ENCODE data around the gene GLS. TPM values are rescaled to one million over a fixed set of nuclear protein-coding genes. Genes with fewer than 3 reads are reported as not detected.

The GLS gene
- total and polyA plus RNA-seq, 9 of the 15 experiments (the other 6 are each of a cell fraction or from before 2014, with no cell fraction given): 13.7 to 77.5 (median 48.2) TPM

DNA sequence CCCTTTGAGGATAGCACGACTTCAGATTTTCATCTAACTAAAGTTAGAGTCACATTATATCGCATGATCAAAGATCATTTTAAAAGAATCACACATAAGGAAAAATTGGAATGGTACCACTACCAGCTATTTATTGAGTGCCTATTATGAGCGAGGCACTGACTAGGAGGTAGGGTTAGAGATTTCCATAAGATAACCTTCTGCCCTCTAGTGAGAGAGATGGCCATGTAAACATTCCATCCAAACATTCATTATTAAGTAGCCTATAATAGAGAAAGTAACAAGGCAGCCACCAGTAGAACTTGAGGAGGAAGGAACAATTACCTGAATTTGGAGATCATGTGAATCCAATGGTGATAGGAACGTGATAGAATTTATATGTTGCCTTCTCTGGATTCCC lies 25.4 kb upstream of the GLS start:
- no peaks in the 10 kb centered on the region for H3K9me3 ChIP-seq (replicated peaks; ENCODE audit: control insufficient read depth, insufficient read depth, low read depth, low read length)
- no peaks in the 10 kb centered on the region for H3K36me3 ChIP-seq (ENCODE audit: control insufficient read depth, insufficient read depth, low read length)
- BruUV-seq (replicated peaks): no TSS peak
- no peak for DNase-seq (ENCODE audit: extremely low read depth in 1 of 4, low spot score in 3 of 4)
- 3% methylated on average over 4 of the region's 4 CpGs for WGBS (ENCODE audit: insufficient coverage, low coverage, missing lambda C conversion rate)
- no peak overlapping the region for H3K4me2 ChIP-seq (ENCODE audit: insufficient read depth, low read length)
- ATAC-seq: no peak
- ChIA-PET CTCF (ENCODE audit: low intra/inter-chr PET ratio) (no interaction called here), POLR2A (no interaction called here)
- no peak for FAIRE-seq
- no peaks in the 10 kb centered on the region for H3K27me3 ChIP-seq (ENCODE audit: control insufficient read depth in 2 of 2, insufficient read depth in 2 of 2, low read length in 2 of 2)
- no peak overlapping the region for H3K27ac ChIP-seq (ENCODE audit: extremely low read depth, low read depth, low read length)
- in situ Hi-C loops (cut with MboI) (no loop called here), intact Hi-C loops (cut with micrococcal nuclease) (no loop called here)
- no peaks in the 10 kb centered on the region for H3K79me2 ChIP-seq (ENCODE audit: control insufficient read depth, insufficient read depth, low read length)
- H2AFZ ChIP-seq (ENCODE audit: low read depth, low read length): no peak overlapping the region
- H3K4me3 ChIP-seq: no peak overlapping the region
- TF ChIP-seq ZC3H8 (IDR thresholded peaks at IDR 0.05): no peak
- no peak for TF ChIP-seq MECOM (CRISPR knock-in tag; IDR thresholded peaks at IDR 0.05)
- no peak for TF ChIP-seq ZNF695 (CRISPR knock-in tag; IDR thresholded peaks at IDR 0.05)
- TF ChIP-seq ZNF175 (CRISPR knock-in tag; IDR thresholded peaks at IDR 0.05; ENCODE audit: low read depth): no peak
- TF ChIP-seq, protein P1, sequence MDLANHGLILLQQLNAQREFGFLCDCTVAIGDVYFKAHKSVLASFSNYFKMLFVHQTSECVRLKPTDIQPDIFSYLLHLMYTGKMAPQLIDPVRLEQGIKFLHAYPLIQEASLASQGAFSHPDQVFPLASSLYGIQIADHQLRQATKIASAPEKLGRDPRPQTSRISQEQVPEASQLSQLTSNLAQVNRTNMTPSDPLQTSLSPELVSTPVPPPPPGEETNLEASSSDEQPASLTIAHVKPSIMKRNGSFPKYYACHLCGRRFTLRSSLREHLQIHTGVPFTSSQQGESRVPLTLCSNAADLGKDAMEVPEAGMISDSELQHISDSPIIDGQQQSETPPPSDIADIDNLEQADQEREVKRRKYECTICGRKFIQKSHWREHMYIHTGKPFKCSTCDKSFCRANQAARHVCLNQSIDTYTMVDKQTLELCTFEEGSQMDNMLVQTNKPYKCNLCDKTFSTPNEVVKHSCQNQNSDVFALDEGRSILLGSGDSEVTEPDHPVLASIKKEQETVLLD (IDR thresholded peaks at IDR 0.05): no peak
- no peak for TF ChIP-seq RUNX1 (IDR thresholded peaks at IDR 0.05; ENCODE audit: low read depth)
- TF ChIP-seq ZNF354B (CRISPR knock-in tag; IDR thresholded peaks at IDR 0.05): no peak
- TF ChIP-seq TAF1 (IDR thresholded peaks at IDR 0.05; ENCODE audit: control insufficient read depth, extremely low read depth, insufficient read depth, low read length, severe bottlenecking): no peak
- no peak for TF ChIP-seq SRF (CRISPR knock-in tag; IDR thresholded peaks at IDR 0.05)
- no peak for TF ChIP-seq ZNF507 (tag; conservative IDR thresholded peaks at IDR 0.05)
- no peaks in the 10 kb centered on the region for H4K20me1 ChIP-seq (replicated peaks; ENCODE audit: control insufficient read depth, insufficient read depth, low read length)
- H3K4me1 ChIP-seq (replicated peaks in 1 of 2; ENCODE audit: control insufficient read depth in 2 of 2, insufficient read depth in 2 of 2, low read length in 2 of 2): no peaks in the 10 kb centered on the region
- H3K9me1 ChIP-seq (ENCODE audit: control insufficient read depth, insufficient read depth, low read length): no peaks in the 10 kb centered on the region
- no peak overlapping the region for H3K9ac ChIP-seq (ENCODE audit: insufficient read depth in 1 of 2, low read depth in 2 of 2, low read length in 2 of 2)

All from K562 (cell line).